22Rv1 (cell line): Measurements from ENCODE around the gene HSD3B2.

Source experiments
- CTCF ChIP-seq: fragments of 450-650 bp; IDR thresholded peaks from 2 replicates; pipeline ENCODE4 v1.5.1; 2017; ENCODE audit warnings: mild to moderate bottlenecking
- ZFX ChIP-seq: fragments of 450-650 bp; IDR thresholded peaks from 2 replicates; pipeline ENCODE4 v1.6.1; 2017; ENCODE audit warnings: antibody characterized with exemption, borderline replicate concordance

GRCh38 chr1:119449971-119450370 is 35.0 kb downstream of the HSD3B2 start:
- TF ChIP-seq CTCF (no peak), ZFX (no peak)
